H9 (cell line): ENCODE measurements around the gene ANKRD28. TPM values are rescaled to one million over a fixed set of nuclear protein-coding genes. Genes with fewer than 3 reads are reported as not detected.
A peak's percentile ranks its signal among the peaks of the same experiment; 100 is the strongest.

ENCODE experiments used
- DNase-seq: peaks from one replicate; pipeline ENCODE4 v3.0.0-alpha.2; 2017
- H2AFZ ChIP-seq: one replicate; pipeline ENCODE4 v1.6.1; 2013; ENCODE audit warnings: mild to moderate bottlenecking, low read length, control low read depth, moderate library complexity
- H2AK5ac ChIP-seq: 2 replicates; pipeline ENCODE4 v1.6.1; 2013; ENCODE audit warnings: low read length, control low read depth, mixed read lengths; ENCODE audit not compliant: insufficient read length
- H2BK120ac ChIP-seq: one replicate; pipeline ENCODE4 v1.6.1; 2013; ENCODE audit warnings: low read depth, mild to moderate bottlenecking, low read length, control low read depth, inconsistent platforms; ENCODE audit not compliant: poor library complexity, severe bottlenecking
- H2BK12ac ChIP-seq: 2 replicates; pipeline ENCODE4 v1.6.1; 2013; ENCODE audit warnings: low read length, control low read depth, mixed read lengths, low read depth; ENCODE audit not compliant: insufficient read length
- H2BK15ac ChIP-seq: 2 replicates; pipeline ENCODE4 v1.6.1; 2013; ENCODE audit warnings: low read depth, low read length, control low read depth
- H2BK20ac ChIP-seq: one replicate; pipeline ENCODE4 v1.6.1; 2013; ENCODE audit warnings: low read depth, mild to moderate bottlenecking, low read length, control low read depth, inconsistent platforms; ENCODE audit not compliant: poor library complexity, severe bottlenecking
- H2BK5ac ChIP-seq: 2 replicates; pipeline ENCODE4 v1.6.1; 2013; ENCODE audit warnings: low read length, control low read depth, mixed read lengths; ENCODE audit not compliant: insufficient read length
- H3K14ac ChIP-seq: 2 replicates; pipeline ENCODE4 v1.6.1; 2013; ENCODE audit warnings: low read length, control low read depth; ENCODE audit not compliant: insufficient read depth
- H3K18ac ChIP-seq: 2 replicates; pipeline ENCODE4 v1.6.1; 2013; ENCODE audit warnings: low read depth, mild to moderate bottlenecking, mixed read lengths, low read length, control low read depth; ENCODE audit not compliant: insufficient read length
- H3K23ac ChIP-seq: 2 replicates; pipeline ENCODE4 v1.6.1; 2013; ENCODE audit warnings: low read length, control low read depth, mixed read lengths, low read depth; ENCODE audit not compliant: insufficient read length
- H3K23me2 ChIP-seq: 2 replicates; pipeline ENCODE4 v1.6.1; 2013; ENCODE audit warnings: low read depth, mild to moderate bottlenecking, mixed read lengths, low read length, control low read depth; ENCODE audit not compliant: insufficient read length, poor library complexity, severe bottlenecking
- H3K27ac ChIP-seq: 2 replicates; pipeline ENCODE4 v1.5.1; 2013; ENCODE audit warnings: low read length, control low read depth, mixed read lengths, low read depth; ENCODE audit not compliant: insufficient read length
- H3K27me3 ChIP-seq: 2 replicates; pipeline ENCODE4 v1.6.1; 2013; ENCODE audit warnings: low read length, control low read depth, inconsistent platforms; ENCODE audit not compliant: insufficient read depth
- H3K4ac ChIP-seq: 2 replicates; pipeline ENCODE4 v1.6.1; 2013; ENCODE audit warnings: low read depth, mild to moderate bottlenecking, control low read depth, inconsistent platforms, low read length, moderate library complexity
- H3K4me1 ChIP-seq: 2 replicates; pipeline ENCODE4 v1.6.1; 2013; ENCODE audit warnings: low read length, control low read depth, inconsistent platforms; ENCODE audit not compliant: insufficient read depth
- H3K4me2 ChIP-seq: 2 replicates; pipeline ENCODE4 v1.6.1; 2013; ENCODE audit warnings: low read length, control low read depth, mixed read lengths; ENCODE audit not compliant: insufficient read length, insufficient read depth
- H3K56ac ChIP-seq: 2 replicates; pipeline ENCODE4 v1.6.1; 2013; ENCODE audit warnings: low read depth, mild to moderate bottlenecking, mixed read lengths, low read length, control low read depth; ENCODE audit not compliant: insufficient read length
- H3K79me1 ChIP-seq: 2 replicates; pipeline ENCODE4 v1.6.1; 2013; ENCODE audit warnings: low read depth, mild to moderate bottlenecking, moderate library complexity, low read length, control low read depth, inconsistent platforms; ENCODE audit not compliant: insufficient read depth, poor library complexity, severe bottlenecking
- H3K79me2 ChIP-seq: 2 replicates; pipeline ENCODE4 v1.6.1; 2013; ENCODE audit warnings: low read length, control low read depth, inconsistent platforms; ENCODE audit not compliant: insufficient read depth
- H3K9ac ChIP-seq: 2 replicates; pipeline ENCODE4 v1.6.1; 2013; ENCODE audit warnings: low read length, control low read depth, mixed read lengths; ENCODE audit not compliant: insufficient read length; ENCODE audit errors: extremely low read depth
- H3K9me3 ChIP-seq: one replicate; pipeline ENCODE4 v1.6.1; 2013; ENCODE audit warnings: low read depth, low read length, inconsistent platforms; ENCODE audit not compliant: control insufficient read depth
- H3T11ph ChIP-seq: one replicate; pipeline ENCODE4 v1.6.1; 2013; ENCODE audit warnings: mild to moderate bottlenecking, low read length, control low read depth, inconsistent platforms
- H4K20me1 ChIP-seq: one replicate; pipeline ENCODE4 v1.6.1; 2013; ENCODE audit not compliant: control insufficient read depth, insufficient read length, insufficient read depth
- H4K5ac ChIP-seq: 2 replicates; pipeline ENCODE4 v1.6.1; 2013; ENCODE audit warnings: low read depth, mild to moderate bottlenecking, mixed read lengths, low read length, control low read depth; ENCODE audit not compliant: insufficient read length
- H4K8ac ChIP-seq: replicated peaks from 2 replicates; pipeline ENCODE4 v1.6.1; 2013; ENCODE audit warnings: low read length, control low read depth, mixed read lengths, low read depth; ENCODE audit not compliant: insufficient read length
- H4K91ac ChIP-seq: 2 replicates; pipeline ENCODE4 v1.6.1; 2013; ENCODE audit warnings: low read depth, mild to moderate bottlenecking, moderate library complexity, mixed read lengths, low read length, control low read depth; ENCODE audit not compliant: insufficient read length
- H3K27ac Mint-ChIP-seq, 3 experiments: 2 replicates in 2 of 3; 3 replicates in 1 of 3; pipeline ENCODE4 v1.8.0; 2020 to 2021; ENCODE audit warnings: mixed read lengths in 3 of 3, mild to moderate bottlenecking in 1 of 3, moderate library complexity in 1 of 3
- H3K27me3 Mint-ChIP-seq: 2 replicates; pipeline ENCODE4 v1.8.0; 2021; ENCODE audit warnings: low read depth, mild to moderate bottlenecking, moderate library complexity, mixed read lengths
- H3K36me3 Mint-ChIP-seq, 3 experiments: 2 replicates in 2 of 3; 3 replicates in 1 of 3; pipeline ENCODE4 v1.8.0; 2020 to 2021; ENCODE audit warnings: low read depth in 3 of 3, mixed read lengths in 3 of 3; ENCODE audit not compliant: insufficient read depth in 1 of 3
- H3K4me1 Mint-ChIP-seq, 2 experiments: 2 replicates each; pipeline ENCODE4 v1.8.0; 2020; ENCODE audit warnings: mixed read lengths in 2 of 2
- H3K4me3 Mint-ChIP-seq, 2 experiments: 2 replicates in 1 of 2; 3 replicates in 1 of 2; pipeline ENCODE4 v1.8.0; 2020 to 2021; ENCODE audit warnings: mild to moderate bottlenecking in 2 of 2, mixed read lengths in 2 of 2, moderate library complexity in 1 of 2
- H3K9me3 Mint-ChIP-seq, 2 experiments: 2 replicates in 1 of 2; 3 replicates in 1 of 2; pipeline ENCODE4 v1.8.0; 2020; ENCODE audit warnings: mild to moderate bottlenecking in 2 of 2, mixed read lengths in 2 of 2, moderate library complexity in 1 of 2
- CTCF ChIP-seq: fragments of 200-600 bp; sonication (generic); conservative IDR thresholded peaks from 3 replicates; pipeline ENCODE4 v1.8.0; 2021; ENCODE audit warnings: antibody characterized with exemption, mild to moderate bottlenecking
- WGBS: extraction: QIAGEN DNeasy Blood & Tissue Kit; methylation state at CpG from one replicate; pipeline ENCODE4 v1.1.7; 2013; ENCODE audit warnings: missing lambda C conversion rate, low lambda C conversion rate, mixed read lengths; ENCODE audit not compliant: insufficient read length; ENCODE audit errors: extremely low coverage; 5-methylcytosine and 5-hydroxymethylcytosine counted together
- total RNA-seq: library from RNA; stranded (reverse); gene quantifications from 2 replicates; pipeline ENCODE4 v1.2.1, GENCODE V29; 2021

The ANKRD28 gene
- total RNA-seq, 1 experiment from 2014 or later, result 59.0 TPM

- Histone ChIP-seq H4K5ac (no peak overlapping the region), H3K23me2 (no peaks in the 10 kb centered on the region), H3K79me2 (peaks cover 10% of the 10 kb centered on the region; the same call in 1 of the 2 replicates), H2AK5ac (no peak overlapping the region), H2BK120ac (no peak overlapping the region), H2BK12ac (no peak overlapping the region), H2BK5ac (no peak overlapping the region), H3K79me1 (peaks cover 12% of the 10 kb centered on the region), H2BK15ac (no peak overlapping the region), H4K8ac (no peak overlapping the region), H3K9me3 (no peaks in the 10 kb centered on the region), H3K9ac (no peak overlapping the region), H3K14ac (no peak overlapping the region), H3K27ac (no peak overlapping the region), H4K20me1 (no peaks in the 10 kb centered on the region), H4K91ac (no peak overlapping the region), H2AFZ (no peak overlapping the region), H3K4me1 (no peaks in the 10 kb centered on the region), H3K4ac (no peak overlapping the region), H3K18ac (no peak overlapping the region), H2BK20ac (no peak overlapping the region), H3K56ac (no peak overlapping the region), H3K23ac (no peak overlapping the region), H3K27me3 (no peaks in the 10 kb centered on the region), H3T11ph (no peak overlapping the region), H3K4me2 (no peak overlapping the region)
- WGBS, result no CpG with 5 or more reads among the region's 2 CpGs
- TF ChIP-seq CTCF, result no peak
- no peaks in the 10 kb centered on the region for H3K9me3 Mint-ChIP-seq
- H3K27ac Mint-ChIP-seq, result peak overlapping the region in 1 of 3 experiments; percentile 15; a peak in 2 of 7 replicates
- H3K4me1 Mint-ChIP-seq, result peaks cover 11 to 12% of the 10 kb centered on the region in 2 experiments
- no peak overlapping the region for H3K4me3 Mint-ChIP-seq
- no peaks in the 10 kb centered on the region for H3K27me3 Mint-ChIP-seq
- DNase-seq, result no peak
- no peaks in the 10 kb centered on the region for H3K36me3 Mint-ChIP-seq
Measured at GRCh38 chr3:15822281-15822680, 24.5 kb upstream of the ANKRD28 start.
